ENCODE data around the gene CST11. TPM values are rescaled to one million over a fixed set of nuclear protein-coding genes. Genes with fewer than 3 reads are reported as not detected.

Gene CST11
- total and polyA plus RNA-seq, 8 donors: not detected

DNA sequence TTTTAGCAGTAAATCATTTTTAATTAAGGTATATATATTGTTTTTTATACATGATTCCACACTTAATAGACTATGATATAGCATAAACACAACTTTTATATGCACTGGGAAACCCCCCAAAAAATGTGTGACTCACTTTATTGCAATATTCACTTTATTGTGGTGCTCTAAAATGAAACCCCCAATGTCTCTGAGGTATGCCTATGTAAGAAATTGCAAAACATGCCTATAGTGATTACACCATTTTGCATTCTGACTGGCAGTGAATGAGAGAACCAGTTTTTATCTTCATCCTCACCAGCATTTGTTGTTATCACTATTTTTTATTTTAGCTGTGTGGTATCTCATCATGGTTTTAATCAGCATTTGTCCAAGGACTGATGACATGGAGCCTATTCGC lies 8.5 kb upstream of the CST11 start:
- Histone ChIP-seq H3K36me3 (no peaks in the 10 kb centered on the region), H3K27ac (no peak overlapping the region), H3K4me3 (no peak overlapping the region), H3K9me3 (peaks cover 0 to 19% of the 10 kb centered on the region in 2 donors), H3K4me1 (no peaks in the 10 kb centered on the region), H3K27me3 (peaks cover 0 to 4% of the 10 kb centered on the region in 2 donors)
- intact Hi-C loops (cut with DNase I): no loop called here
- ATAC-seq: no peak
- DNase-seq: no peak
- TF ChIP-seq, protein P1, sequence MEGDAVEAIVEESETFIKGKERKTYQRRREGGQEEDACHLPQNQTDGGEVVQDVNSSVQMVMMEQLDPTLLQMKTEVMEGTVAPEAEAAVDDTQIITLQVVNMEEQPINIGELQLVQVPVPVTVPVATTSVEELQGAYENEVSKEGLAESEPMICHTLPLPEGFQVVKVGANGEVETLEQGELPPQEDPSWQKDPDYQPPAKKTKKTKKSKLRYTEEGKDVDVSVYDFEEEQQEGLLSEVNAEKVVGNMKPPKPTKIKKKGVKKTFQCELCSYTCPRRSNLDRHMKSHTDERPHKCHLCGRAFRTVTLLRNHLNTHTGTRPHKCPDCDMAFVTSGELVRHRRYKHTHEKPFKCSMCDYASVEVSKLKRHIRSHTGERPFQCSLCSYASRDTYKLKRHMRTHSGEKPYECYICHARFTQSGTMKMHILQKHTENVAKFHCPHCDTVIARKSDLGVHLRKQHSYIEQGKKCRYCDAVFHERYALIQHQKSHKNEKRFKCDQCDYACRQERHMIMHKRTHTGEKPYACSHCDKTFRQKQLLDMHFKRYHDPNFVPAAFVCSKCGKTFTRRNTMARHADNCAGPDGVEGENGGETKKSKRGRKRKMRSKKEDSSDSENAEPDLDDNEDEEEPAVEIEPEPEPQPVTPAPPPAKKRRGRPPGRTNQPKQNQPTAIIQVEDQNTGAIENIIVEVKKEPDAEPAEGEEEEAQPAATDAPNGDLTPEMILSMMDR (IDR thresholded peaks at IDR 0.05): no peak

DNA sequence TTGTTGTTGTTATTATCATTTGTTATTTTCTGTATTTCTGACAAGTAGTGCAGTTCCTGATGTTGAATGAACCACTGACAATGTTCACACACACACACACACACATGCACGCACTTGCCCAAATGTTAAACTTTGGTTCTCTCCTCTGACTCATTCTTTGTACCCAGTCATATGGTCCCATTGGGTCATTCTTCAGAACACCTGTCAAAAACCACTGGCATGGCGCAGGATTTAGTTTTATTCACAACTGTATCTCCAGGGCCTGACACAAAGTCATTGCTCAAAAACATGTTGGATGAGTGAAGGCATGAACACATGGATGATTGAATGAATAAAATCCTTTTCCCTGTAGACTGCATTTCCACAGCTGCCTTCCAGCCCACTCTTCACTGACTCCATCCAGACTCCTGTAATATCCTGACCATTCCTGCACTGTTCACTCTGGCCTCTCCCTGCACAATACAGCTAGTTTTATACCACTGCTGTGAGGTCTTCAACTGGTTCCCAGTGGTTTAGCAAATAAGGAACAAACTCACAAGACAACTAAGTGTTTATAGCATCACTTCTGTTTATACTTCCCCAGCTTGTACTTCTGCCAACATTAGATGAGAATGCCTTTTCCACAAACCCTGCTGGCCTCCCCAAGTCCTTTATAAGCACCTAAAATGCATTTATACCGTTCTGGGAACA lies 6.9 kb upstream of the CST11 start:
- Histone ChIP-seq H3K9me3 (peaks cover 0 to 10% of the 10 kb centered on the region in 2 donors), H3K4me1 (no peaks in the 10 kb centered on the region), H3K4me3 (no peak overlapping the region), H3K27ac (no peak overlapping the region), H3K27me3 (peaks cover 0 to 4% of the 10 kb centered on the region in 2 donors), H3K36me3 (no peaks in the 10 kb centered on the region)
- TF ChIP-seq, protein P1 (IDR thresholded peaks at IDR 0.05): no peak
- no peak for DNase-seq
- peak; percentile 19 for ATAC-seq
- intact Hi-C loops (cut with DNase I): no loop called here

DNA sequence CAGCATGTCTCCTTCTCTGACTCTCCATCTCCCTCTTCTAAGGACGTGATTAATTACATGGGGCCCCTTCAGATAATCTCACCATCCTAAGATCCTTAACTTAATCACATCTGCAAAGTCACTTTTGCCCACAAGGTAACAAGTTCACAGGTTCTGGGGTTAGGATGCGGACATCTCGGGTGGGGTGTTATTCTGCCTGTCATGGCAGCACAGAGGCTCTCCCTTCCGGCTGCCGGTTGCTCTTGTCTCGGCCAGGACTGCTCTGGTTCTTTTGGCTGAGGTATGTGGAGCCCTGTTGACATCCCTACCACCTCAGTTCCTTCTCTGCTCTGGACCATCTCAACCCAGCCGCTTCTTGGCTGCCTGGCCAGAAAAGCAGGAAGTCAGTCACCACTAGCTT lies 4.2 kb upstream of the CST11 start:
- no peaks in the 10 kb centered on the region for H3K4me1 ChIP-seq
- TF ChIP-seq, protein P1 (IDR thresholded peaks at IDR 0.05): no peak
- H3K9me3 ChIP-seq: no peaks in the 10 kb centered on the region
- no peak overlapping the region for H3K27ac ChIP-seq
- ATAC-seq (no peak), DNase-seq (no peak)
- no peaks in the 10 kb centered on the region for H3K36me3 ChIP-seq
- no peak overlapping the region for H3K4me3 ChIP-seq
- intact Hi-C loops (cut with DNase I): no loop called here
- peaks cover 0 to 16% of the 10 kb centered on the region in 2 donors for H3K27me3 ChIP-seq

DNA sequence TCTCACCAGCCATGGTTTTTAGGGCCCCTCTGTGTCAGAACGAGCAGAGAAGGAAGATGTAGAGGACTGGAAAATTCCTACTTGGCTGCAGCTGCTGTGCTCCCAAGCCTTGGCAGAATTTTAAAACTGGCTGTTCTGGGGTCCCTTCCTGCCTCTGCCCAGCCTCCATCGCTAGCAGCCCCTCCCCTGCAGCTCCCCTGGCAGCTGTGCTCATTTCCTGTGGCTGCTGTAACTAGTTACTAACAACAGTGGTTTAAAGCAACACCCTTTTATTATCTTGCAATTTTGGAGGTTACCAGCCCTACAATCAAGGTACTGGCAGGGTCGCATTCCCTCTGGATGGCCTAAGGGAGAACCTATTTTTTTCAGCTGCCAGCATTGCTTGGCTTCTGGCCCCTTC lies 3.7 kb upstream of the CST11 start:
- Histone ChIP-seq H3K4me3 (no peak overlapping the region), H3K9me3 (no peaks in the 10 kb centered on the region), H3K36me3 (no peaks in the 10 kb centered on the region), H3K4me1 (no peaks in the 10 kb centered on the region), H3K27ac (no peak overlapping the region), H3K27me3 (peaks cover 0 to 16% of the 10 kb centered on the region in 2 donors)
- DNase-seq (no peak), ATAC-seq (no peak)
- intact Hi-C loops (cut with DNase I): no loop called here
- TF ChIP-seq, protein P1 (IDR thresholded peaks at IDR 0.05): no peak

DNA sequence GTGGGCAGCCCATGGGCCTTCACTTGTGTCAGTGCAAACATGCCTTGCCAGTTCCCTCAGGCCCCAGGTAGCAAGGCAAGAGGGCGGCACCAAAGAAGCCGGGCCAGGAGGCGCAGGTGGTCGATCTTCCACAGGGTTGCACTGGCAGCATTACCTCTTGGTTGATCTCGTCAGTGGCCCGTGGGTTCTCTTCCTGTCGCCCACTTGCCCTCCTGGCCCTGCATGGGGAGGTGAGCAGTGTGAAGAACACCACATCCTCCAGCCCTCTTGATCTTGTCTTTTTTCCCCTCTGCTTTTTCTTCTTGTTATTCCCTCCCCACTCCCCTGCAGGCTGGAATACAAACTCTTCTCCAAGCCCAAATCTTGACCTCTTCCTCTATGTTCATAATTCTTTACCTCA lies 3.0 kb upstream of the CST11 start:
- Histone ChIP-seq H3K4me3 (no peak overlapping the region), H3K27ac (no peak overlapping the region), H3K9me3 (no peaks in the 10 kb centered on the region), H3K27me3 (peaks cover 0 to 12% of the 10 kb centered on the region in 2 donors), H3K4me1 (no peaks in the 10 kb centered on the region), H3K36me3 (no peaks in the 10 kb centered on the region)
- TF ChIP-seq, protein P1 (IDR thresholded peaks at IDR 0.05): no peak
- DNase-seq (no peak), ATAC-seq (no peak)
- intact Hi-C loops (cut with DNase I): no loop called here
